Fibroblast of mammary gland (primary cell): ENCODE data around the gene C14orf93.

Experiments
- DNase-seq: peaks from one replicate; pipeline ENCODE4 v3.0.0-alpha.2; 2010; ENCODE audit warnings: low read depth
- H3K4me3 ChIP-seq: 2 replicates; pipeline ENCODE4 v1.5.1; 2011; ENCODE audit warnings: low read depth, mild to moderate bottlenecking, low read length, moderate library complexity; ENCODE audit not compliant: control insufficient read depth
- TF ChIP-seq, protein P1 (sequence below): conservative IDR thresholded peaks from 2 replicates; pipeline ENCODE4 v1.5.1; 2011; ENCODE audit warnings: low read depth, low read length, inconsistent platforms; ENCODE audit not compliant: control insufficient read depth, insufficient read depth

C14orf93 gene

GRCh38 chr14:23055621-23056144, 45.7 kb upstream of the C14orf93 start:
- H3K4me3 ChIP-seq, result no peak overlapping the region
- DNase-seq, result peak; percentile 51
- TF ChIP-seq, protein P1, sequence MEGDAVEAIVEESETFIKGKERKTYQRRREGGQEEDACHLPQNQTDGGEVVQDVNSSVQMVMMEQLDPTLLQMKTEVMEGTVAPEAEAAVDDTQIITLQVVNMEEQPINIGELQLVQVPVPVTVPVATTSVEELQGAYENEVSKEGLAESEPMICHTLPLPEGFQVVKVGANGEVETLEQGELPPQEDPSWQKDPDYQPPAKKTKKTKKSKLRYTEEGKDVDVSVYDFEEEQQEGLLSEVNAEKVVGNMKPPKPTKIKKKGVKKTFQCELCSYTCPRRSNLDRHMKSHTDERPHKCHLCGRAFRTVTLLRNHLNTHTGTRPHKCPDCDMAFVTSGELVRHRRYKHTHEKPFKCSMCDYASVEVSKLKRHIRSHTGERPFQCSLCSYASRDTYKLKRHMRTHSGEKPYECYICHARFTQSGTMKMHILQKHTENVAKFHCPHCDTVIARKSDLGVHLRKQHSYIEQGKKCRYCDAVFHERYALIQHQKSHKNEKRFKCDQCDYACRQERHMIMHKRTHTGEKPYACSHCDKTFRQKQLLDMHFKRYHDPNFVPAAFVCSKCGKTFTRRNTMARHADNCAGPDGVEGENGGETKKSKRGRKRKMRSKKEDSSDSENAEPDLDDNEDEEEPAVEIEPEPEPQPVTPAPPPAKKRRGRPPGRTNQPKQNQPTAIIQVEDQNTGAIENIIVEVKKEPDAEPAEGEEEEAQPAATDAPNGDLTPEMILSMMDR, result no peak

- H3K4me3 ChIP-seq, result no peak overlapping the region
- no peak for DNase-seq
- TF ChIP-seq, protein P1, result no peak
These were observed 45.2 kb upstream of the C14orf93 start for GRCh38 chr14:23055147-23055550.

DNA sequence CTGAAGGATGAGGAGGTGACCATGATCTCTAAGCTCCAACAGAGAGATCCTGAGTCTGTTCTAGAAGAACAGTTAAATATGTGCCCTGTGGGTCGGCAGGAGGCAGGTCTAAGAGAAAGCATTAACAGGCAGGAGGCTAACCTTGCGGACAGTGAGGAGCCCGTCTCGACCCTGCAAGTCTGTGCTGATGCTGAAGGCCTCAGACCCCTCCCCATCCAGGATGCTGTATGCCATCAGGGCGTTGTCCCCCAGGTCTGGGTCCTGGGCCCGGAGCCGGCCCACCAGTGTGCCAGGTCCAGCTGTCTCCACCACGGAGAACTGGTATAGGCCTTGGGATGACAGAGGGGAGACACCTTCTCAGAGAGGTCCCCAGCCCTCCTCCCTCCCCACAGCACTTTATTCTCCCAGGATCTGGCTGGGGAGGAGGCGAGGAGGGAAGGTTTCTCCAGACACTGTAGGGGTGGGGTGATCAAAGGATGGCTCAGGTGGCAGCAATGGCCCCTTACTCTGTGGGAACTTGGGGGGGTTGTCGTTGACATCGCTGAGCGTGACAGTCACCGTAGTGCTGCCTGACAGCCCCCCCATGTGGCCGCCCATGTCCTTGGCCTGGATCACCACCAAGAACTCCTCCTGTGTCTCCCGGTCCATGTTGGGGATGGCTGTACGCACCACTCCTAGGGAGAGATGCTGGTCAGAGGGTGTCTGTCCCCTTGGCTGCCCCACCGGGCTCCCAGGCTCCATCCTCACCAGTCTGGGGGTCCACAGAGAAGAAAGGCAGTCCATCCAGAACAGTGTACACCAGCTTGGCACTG, 44.3 kb upstream of the C14orf93 start:
- no peak for DNase-seq
- TF ChIP-seq, protein P1, result peak; percentile 24
- H3K4me3 ChIP-seq, result no peak overlapping the region

- no peak overlapping the region for H3K4me3 ChIP-seq
- TF ChIP-seq, protein P1, result no peak
- DNase-seq, result no peak
These were observed 43.5 kb upstream of the C14orf93 start for GRCh38 chr14:23053426-23053825.

GRCh38 chr14:23052671-23053070, 42.7 kb upstream of the C14orf93 start:
- TF ChIP-seq, protein P1, result no peak
- H3K4me3 ChIP-seq, result no peak overlapping the region
- no peak for DNase-seq

DNA sequence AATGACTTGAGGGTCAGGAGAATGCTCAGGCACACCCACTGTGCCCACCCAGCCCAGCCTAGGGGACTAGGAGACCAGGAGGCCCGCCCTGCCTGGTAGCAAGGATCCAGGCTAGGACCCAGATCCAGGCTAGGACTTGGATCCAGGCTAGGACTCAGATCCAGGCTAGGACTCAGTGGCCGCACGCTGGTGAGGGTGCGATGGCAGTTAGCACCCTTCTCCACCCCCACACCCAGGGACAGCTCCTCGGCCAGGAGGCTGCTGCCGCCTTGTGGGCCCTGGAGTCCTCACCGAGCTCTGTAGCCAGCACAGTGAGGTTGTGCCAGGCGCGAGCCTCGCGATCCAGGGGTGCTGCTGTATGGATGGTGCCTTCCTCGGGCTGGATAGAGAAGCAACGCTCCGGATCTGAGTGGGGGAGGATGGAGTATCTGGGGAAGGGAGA, 42.3 kb upstream of the C14orf93 start:
- no peak overlapping the region for H3K4me3 ChIP-seq

More for the DNA sequence above, 42.3 kb upstream of the C14orf93 start:
- no peak for DNase-seq
- TF ChIP-seq, protein P1, result peak; percentile 13
